Activated T-cell treated with anti-CD3 and anti-CD28 coated beads for 1 hour (primary cell): ENCODE data around the gene FGF12.
A peak's percentile ranks its signal among the peaks of the same experiment; 100 is the strongest.

Source experiments
- DNase-seq: peaks from one replicate; pipeline ENCODE4 v3.0.0-alpha.2; 2020; ENCODE audit warnings: low read depth

Gene FGF12

DNA sequence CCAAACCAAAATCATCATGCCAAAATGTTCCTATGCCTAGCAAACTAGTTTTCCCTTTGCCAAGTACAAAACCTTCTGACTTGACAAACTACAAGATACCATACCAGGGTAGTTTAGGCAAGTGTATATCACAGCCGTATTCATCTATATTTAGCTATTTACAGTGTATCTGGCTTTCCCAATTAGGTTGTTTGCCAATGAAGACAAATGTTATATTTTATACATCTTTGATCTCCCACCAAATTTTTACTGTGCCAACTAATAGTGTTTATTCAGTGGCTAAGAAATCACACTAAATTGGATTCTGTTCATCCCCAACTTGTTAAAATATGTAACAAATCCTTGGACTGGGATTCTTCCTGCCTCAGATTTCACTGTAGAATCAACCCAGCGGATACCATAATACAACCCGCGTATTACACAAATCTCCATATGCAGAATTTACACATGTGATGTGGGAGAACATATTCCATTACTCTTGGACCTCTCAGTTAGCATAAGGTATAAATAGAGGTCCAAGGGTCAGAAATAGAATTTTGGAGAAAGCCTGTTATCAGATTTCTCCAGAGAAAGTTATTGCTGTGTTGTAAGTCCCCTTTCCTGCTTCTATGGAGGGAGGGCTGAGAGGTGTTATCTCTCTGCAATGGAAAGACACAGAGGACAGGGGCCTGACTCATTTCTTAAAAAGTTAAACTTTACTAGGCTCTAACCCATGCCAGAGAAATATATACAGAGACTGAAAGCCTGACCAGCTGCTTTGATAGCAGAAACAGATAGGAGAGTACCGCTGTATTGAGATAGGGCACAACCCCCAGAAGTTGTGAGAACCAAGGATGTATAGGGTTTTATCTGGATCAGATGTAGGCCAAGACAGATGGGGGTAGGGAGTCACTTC is 467.0 kb downstream of the FGF12 start:
- no peak for DNase-seq

DNA sequence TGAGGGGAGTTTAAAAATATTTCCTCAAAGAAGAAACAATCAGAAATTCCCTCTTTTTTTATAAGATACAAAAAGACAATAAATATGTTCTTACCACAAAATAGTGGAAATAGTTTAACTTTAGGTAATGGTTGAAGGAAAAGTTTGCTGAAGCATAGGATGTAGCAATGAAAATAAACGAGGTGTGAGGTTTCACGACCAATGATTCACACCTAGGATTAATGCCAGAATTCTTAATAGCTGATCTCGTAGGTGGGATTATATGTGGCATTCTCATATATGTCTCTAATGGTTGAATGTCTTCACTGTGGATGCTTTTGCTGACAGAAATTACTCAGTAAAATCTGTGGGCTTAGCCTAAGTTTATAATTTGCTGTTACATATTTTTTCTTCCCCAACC is 467.7 kb downstream of the FGF12 start:
- DNase-seq: no peak

DNA sequence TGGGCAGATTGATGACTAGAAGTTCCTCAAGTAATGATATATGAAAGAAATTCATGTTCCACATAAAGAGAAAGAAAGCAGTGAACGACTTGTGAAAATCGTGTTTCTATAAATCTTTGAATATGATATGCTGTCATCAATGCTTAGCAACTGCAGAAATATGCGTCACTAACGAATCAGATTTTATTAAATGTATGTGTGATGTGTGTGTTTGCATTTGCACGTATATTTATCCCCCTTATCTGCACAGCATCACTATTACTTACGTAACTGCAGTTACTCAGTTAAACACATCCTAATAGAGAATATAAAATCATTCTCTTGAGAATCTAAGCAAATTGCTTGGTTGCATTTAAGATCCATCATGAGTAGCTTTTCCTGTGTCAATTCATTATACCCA is 468.6 kb downstream of the FGF12 start:
- no peak for DNase-seq

DNA sequence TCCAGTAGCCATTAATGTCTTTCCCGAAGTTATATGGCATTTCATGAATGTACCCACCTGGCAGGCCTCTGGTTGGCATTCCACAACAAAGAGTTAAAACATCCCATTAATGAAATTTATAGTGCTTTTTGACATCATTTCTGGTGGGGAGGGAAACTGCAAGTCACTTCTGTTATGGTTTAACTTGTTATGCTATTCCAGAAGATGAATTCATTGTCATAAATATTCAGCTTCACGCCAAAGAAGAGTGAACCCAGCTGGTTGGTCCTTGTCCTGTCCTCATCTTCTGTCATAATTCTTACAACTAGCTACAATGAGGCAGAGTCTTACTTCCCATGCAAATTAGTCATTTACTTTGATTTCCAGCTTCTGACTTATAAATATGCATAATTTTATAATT is 471.5 kb downstream of the FGF12 start:
- no peak for DNase-seq

DNA sequence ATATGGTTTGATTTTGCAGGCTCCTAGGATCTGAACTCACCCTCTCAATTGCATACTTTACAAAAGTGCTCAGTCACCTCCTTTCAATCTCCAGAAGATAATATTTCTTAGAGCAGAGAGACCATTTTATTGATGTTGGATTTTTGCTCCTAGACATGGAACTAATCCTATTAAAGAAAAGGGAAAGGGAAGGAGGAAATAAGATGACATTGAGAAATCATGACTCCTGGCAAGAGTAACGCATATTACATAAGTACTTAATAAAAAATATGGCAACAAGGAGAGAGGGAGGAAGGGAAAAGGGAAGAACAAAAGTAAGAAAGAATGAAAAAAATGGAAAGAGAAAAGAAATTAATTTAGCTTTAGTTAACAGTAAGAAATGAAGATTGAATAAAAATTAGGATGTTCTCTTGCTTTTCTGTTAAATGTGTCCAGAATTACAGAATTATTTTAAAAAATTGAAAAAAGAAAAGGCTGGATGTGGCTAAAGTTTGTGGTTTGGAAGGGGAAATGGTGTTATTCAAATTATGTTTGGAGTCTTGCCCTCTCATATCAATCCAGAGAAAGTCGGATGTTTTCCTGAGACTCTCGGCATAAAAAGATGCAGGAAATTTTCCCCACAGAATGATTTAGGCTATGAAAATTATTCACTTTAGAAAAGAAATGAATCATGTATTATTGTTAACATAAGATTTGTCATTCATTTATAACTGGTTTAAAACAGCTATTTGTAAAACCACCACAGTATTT is 474.0 kb downstream of the FGF12 start:
- DNase-seq: no peak

DNA sequence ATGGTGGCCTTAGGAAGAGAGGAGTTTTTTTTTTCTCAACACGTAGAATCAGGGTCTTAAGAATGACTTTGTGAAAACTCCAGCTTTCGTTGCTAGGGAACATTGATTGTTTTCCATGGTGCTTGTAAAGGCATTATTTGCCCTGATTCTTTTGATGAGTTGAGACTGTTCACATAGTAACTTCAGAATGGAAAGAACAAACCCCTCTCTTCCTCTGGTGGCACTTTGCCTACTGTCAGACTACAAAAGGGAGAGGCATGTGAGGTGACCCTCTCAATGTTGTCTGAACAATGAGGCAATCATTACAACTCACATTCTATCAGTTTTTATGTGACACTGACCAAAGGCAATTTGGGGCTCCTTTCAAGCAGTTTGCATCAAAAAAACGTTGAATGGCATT is 477.8 kb downstream of the FGF12 start:
- no peak for DNase-seq

DNA sequence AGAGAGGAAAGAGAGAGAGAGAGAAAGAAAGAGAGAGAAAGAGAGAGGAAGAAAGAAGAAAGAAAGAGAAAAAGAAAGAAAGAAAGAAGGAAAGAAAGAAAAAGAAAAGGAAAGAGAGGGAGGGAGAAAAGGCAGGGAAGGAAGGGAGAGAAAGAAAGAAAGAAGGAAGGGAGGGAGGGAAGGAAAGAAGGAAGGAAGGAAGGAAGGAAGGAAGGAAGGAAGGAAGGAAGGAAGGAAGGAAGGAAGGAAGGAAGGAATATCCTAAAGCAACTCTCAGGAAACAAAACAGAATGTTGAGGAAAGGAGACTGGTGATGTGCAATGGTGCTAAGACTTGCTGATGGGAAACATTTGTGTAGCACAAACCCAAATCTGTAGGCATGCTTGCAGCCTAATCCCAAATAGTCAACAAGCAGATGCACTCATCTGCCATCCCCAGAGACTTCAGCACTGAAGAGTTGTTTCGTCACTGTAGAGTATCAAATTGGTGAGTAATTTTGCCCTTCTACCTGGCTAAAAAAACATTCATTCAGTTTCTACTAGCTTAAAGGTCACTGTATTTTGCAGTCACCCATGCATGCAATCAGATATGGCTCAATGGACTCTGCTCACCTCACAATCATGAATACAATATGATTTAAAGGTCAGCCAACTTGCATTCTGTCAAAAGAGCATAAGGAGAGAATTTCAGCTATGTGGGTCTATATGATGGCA is 480.3 kb downstream of the FGF12 start:
- DNase-seq: no peak

DNA sequence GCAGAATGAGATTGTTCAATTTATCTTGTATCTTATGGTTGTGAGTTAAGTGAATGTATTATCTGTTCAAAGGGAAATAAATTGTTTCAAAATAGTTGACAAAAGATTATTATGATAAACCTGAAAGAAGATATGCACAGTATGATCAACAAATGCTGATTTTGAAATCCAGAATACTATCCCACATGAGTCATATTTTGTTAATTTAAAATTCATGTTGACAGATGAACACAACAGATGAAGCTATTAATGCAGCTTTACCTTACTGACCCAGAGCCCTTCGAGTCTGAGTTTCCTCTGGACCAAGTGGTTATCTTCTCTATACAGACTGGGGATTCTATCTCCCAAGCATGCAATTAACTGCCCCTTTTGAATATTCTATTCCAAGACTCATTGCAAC is 482.8 kb downstream of the FGF12 start:
- no peak for DNase-seq

DNA sequence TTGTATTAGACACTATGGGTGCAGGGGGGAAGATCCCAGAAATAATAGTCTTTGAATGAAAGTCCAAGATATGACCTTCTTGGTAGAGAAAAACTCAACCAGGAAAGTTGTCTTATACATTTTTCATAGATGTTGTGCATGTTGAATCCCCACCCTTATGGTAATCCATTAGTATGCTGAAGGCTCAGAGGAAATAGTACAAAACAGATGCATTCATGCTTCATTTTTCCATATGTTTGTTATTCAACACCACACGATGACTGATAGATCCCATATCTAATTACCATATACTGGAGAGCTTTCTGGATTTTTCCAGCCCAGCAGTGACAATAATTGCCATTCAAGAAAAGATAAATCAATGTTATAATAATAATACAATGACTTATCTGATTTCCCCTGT is 487.4 kb downstream of the FGF12 start:
- DNase-seq: no peak

DNA sequence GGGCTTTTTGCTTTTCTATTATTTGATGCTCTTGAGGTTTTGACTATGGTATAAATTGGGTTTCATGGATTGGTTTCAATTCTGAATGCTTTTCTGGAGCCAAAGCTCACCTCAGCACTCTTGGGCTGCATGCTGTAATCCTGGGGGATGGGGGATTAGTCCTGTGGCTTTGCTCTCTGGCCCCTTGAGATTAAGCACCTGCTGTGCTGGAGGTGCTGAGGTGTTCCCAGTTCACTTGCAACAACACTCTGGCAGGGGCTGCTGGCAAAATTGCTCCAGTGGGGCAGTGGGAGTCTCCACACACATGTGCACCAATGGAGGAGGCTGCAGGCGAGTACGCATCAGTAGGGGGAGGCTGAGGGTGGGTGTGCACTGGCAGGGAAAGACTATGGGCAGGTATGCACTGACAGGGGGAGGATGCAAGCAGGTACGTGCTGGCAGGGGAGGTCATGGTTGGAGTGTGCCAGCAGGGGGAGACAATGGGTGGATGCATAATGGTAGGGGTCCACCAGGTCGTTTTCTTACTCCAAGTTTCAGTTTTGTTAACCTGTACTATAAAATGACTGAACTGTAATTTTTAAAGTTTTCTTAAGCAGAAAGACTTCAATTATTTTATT is 489.2 kb downstream of the FGF12 start:
- no peak for DNase-seq

DNA sequence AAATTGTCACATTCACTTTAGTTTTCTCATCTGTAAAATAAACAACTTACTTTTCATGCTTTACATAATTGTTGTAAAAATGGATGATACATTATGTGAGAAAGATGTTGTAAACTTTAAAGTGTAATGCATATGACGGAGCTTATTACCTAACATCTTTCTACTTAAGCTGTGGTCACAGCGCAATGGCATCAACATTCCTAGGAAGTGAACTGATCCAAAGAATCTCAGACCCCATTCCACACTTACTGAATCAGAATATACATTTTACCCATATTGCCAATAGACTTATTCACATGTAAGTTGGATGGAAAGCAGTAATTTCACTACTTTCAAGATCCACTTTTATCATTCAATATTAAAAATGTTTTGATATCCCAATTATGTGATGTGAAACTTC is 497.5 kb downstream of the FGF12 start:
- no peak for DNase-seq

DNA sequence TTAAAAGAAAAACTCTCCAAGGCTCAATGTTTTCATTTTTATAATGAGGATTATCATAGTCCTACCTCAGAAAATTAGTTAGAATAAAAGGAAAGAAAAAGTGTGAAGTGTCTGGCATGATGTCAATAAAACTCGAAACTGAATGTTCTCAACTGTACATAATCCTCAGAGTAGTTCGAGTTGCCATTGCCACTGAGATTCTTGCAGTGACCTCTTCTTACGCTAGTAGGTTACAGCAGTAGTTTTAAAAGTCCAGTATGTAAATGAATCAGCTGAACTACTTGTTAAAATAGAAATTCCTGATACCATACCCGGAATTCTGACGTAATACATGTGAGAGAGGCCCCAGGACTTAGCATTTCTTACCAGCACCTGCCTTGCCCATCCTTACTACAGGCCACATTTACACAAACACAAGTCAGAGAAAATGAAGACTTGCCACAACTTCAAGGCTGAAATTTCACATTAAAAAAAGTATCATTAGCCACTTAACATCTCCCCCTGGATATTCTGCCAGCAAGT is 502.6 kb downstream of the FGF12 start:
- DNase-seq: no peak

DNA sequence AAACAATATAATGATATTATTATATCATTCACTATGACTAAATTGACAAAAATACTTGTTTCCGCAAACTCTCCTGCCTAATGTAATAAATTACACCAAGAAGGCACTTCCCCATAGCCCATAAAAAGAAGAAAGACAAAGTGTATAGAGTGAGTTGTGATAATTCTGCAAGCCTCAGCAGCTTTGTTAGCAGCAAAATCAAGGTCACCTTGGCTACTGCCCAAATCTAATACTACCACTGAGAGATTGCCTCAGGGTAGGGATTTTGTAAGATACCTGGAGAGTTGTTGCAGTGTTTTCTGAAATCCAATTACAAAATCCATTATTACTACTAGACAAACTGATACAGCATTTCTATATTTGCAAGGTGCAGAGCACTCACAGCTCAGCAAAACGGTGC is 503.5 kb downstream of the FGF12 start:
- no peak for DNase-seq

DNA sequence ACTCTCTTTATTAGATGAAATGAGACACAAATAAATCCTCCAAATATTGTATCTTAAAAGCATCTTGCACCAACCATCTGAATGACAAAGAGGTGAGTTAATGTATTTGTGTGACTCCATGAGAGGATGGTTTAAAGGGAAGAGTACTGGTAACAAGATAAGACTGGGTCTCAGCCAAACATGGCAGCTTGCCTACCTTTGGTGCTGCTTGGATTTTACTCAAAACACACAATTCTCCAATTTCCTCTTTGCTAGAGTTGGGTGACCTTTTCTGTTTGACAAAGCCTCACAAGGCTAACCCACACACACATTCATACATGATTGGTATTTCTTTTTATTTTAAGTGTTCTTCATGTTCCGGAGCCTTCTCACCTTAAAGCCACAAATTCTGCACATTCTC is 506.4 kb downstream of the FGF12 start:
- no peak for DNase-seq

DNA sequence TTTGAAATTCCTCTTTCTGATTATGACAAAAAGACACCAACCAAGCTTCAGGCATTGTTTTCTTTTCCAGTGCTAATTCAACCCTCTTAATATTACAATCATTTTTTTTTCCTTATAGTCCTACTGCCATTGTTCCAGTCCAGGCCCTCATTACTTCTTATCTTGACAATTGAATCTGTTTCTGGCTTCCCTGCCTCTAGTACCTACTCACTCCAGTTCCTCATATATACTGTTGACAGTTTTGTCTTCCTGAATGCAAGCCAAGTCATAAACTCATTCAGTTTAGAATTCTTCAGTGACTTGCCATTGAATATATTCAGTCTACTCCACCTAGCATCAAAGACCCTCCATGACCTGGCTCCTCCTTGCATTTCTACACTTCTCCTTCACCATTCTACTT is 507.4 kb downstream of the FGF12 start:
- DNase-seq: no peak

DNA sequence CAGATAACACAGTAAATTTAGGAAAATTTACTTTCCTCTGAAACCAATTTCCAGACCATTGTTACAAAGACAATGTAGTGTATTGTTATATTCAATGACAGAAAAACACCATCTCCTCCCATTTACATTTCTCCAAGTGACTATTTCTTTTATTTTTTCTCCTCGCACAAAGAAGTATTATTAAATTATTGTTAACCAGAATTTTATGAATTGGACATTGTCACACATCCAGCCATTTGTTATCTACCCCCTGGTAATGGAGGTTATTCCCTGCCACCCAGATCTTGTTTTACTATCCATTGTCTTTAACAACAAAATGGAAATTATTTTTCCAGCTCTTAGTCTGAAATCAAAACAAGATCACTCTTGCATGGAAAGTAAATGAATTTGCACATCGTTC is 511.3 kb downstream of the FGF12 start:
- DNase-seq: no peak

DNA sequence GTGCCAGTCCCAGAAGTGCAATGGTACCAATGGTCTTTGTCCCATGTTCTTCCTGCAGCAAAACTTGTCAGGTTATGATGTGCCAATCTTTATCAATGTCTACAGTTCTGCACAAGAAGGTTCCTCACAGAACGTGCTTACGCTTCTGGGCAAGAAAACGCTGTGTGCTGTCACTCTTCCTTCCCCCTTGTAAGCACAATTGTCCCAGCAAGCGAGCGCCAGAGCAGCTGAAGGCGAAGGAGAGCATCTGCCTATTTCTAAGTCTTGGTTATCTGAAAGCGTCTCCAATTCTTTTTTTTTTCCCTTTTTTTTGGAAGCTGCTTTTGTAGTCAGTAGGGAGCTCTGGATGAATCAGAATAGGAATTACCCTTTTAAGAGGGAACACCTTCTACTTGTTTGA is 514.4 kb downstream of the FGF12 start:
- no peak for DNase-seq

DNA sequence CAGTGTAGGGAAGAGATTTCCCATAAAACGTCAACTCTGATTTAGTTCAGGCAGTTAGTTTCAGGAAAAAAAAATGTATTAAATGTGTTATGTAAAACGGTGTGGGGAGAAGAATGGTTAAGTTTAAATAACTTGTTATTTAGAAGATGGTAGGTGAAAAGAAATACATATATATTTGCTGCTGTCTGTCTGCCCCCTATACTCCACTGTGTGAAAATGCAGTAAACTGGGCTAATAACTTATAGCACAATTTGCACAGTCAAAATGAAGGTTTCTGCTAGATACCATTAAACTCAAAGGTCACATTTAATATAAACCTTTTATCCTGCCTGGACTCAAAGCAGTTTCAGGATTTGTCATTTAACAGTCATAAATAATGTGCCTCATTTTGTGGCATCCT is 515.0 kb downstream of the FGF12 start:
- no peak for DNase-seq

DNA sequence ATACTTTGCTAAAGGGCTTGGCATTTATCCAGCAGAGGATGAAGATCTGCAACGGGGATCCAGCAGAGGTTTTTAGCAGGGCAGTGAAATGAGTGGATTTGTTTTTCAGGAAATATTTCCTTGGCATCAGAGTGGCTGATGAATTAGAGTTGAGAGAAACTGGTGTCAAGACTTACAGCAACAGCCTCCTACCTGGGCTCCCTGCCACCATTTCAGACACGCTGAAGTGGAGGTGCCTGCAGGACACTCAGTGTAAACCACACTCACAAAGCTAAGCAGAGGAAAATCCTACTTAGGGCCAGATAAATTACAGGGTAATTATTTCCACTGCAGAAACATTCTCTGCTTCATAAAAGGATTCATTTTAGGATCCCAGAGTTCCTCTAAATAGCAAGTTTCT is 519.7 kb downstream of the FGF12 start:
- no peak for DNase-seq

DNA sequence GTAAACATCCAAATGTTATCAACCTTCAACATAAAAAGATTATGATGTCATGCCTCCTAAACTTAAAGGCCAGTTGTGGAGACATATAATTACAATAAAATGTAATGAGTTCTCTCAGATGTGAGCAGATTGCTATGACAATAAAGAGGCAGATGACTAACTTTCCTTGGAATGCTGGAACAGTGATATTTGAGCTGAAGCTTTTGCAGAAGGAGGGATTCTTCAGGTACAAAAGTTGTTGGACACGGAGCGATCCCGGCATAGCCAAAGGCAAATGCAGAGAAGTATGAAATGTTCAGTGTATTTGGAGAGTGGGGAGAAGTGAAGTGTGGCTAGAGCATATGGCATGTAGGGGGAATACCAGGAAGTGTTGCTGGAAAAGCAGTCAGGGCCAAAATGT is 520.1 kb downstream of the FGF12 start:
- no peak for DNase-seq

DNA sequence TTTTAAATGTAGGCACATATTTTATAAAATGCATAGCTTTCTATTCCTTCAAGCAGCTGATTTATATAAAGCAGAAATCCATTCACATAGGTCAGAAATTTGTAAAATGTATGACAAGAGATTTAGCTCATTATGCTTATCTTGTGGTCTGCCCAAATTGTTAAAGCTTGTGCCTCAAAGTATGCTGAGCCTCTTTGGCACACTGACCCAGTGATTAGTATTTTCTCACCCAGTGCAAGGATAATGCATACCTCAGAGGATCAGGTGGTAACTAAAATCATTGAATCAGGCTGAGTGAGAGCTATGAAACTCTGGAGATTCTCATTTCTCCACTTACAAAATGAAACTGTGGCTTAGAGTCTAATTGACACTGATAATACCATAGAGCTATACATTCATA is 533.3 kb downstream of the FGF12 start:
- DNase-seq: no peak

DNA sequence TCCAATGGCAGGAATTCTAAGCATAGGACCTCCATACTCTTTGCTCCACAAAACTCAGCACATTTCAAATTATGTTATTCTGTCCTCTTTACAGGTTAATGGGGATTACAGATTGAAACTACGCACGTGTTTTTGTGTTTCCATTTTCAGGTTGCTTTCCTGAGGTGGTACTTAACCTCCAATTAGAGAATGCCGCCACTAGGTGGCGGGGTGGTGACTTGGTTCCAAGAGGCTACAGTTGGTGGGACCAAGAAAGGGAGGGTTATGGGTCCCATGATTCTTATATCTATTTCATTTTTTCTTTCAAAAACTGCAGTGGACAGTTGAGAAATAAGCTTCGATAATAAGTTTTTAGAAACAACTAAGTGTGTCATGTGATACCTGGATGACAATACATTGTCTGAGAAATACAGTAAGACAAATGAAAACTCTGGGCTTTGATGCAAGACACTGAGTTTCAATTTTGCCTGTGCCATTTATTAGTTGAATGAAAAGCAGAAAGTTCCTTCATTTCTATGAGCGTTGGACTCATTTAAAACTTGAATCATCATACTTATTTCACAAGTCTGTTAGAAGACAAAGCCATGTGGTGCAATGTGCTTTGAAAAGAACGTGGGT is 539.0 kb downstream of the FGF12 start:
- DNase-seq: peak; percentile 2
